ENCODE measurements around the gene ITLN1.
"Not testable (repeated sequence)": the region's sequence is repeated elsewhere in the genome, so short reads cannot be mapped to it uniquely, and the experiment has no call there.

The ITLN1 gene

DNA sequence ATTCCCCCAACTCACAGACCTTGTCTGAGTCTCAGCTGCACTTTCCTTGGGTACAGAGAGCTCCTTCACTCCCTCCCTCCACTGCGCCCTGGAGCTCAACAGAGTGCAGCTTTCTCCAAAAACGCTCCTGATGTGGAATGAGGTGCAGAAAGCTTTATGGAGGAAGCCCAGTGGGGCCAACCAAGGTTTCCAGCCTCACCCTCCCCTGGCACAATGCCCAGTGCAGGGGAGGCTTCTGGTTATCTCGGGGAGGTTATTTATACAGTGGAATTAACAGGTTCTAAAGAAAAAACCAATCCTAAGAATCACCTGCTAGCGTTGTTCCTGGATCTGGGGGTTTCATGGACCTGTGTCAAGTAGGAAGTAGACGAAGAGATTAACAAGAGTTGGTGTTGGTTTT lies at the start of gene ITLN1:
Gene ITLN1 (minus strand): TSS at position 139 of the 400 bp plus-strand sequence. CDS start 303 bp downstream, outside the sequence.
- DNase-seq (ENCODE audit: low spot score), result no peak

DNA sequence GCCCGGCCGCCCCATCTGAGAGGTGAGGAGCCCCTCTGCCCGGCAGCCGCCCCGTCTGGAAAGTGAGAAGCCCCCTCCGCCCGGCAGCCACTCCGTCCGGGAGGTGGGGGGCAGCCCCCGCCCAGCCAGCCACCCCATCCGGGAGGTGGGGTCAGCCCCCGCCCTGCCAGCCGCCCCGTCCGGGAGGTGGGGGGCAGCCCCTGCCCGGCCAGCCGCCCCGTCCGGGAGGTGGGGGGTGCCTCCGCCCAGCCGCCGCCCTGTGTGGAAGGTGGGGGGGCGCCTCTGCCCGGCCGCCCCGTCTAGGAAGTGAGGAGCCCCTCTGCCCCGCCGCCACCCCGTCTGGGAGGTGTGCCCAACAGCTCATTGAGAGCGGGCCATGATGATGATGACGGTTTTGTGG lies 48.3 kb upstream of the ITLN1 start:
- DNase-seq (ENCODE audit: low spot score), result not testable (repeated sequence)

DNA sequence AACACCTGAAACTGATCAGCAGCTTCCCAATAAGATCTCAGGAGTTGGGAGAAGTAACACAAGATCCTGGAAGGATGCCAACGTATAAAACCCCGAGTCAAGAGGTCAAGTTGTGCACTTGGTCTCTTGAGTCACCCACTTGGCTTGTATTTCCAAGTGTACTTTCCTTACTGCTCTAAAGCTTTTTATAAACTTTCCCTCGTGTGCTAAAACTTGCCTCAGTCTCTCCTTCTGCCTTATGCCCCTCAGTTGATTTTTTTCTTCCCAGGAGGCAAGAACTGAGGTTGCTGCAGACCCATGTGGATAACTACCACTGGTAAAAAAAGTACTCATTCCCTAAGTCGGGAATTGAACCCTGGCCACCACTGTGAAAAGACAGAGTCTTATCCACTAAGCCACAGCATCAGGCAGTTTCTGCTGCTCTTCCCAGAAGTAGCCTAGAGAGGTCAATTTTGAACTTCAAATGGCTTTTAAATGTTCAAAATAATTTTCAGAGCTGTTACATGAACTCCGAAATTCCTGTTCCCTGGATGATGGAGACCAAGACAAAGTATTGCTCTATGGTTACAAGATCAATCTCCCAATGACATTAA lies 40.8 kb upstream of the ITLN1 start:
- DNase-seq (ENCODE audit: low spot score), result no peak

DNA sequence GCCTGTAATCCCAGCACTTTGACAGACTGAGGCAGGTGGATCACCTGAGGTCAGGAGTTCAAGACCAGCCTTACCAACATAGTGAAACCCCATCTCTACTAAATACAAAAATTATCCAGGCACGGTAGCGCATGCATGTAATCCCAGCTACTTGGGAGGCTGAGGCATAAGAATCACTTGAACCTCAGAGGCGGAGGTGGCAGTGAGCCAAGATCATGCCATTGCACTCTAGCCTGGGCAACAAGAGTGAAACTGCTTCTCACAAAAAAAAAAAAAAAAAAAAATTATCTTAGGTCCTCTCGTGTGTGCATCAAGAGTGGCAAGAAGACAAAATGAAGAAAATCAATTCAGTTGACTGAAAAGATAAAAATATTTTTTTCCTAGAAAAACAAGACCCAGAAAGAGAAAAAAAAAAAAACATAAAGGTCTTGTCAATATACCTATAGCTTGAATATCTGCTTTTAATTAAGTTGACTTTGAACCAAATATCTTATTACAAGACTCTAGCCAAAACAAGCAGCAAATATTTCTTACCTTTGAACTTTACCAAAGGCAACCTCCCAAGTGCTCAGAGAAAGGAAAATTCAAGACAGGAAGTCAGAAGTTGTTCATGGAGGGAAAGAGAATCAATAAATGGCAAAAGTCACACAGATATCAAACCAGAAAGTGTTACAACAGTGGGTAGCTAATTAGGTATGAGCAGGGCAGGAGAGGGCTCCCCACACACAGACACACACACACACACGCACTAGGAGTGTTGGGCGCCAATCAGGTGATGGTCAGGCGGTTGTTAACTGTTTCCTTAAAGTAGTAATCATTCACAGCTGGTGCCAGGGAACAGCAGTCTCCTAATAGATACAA lies 40.0 kb upstream of the ITLN1 start:
- no peak for DNase-seq (ENCODE audit: low spot score)

DNA sequence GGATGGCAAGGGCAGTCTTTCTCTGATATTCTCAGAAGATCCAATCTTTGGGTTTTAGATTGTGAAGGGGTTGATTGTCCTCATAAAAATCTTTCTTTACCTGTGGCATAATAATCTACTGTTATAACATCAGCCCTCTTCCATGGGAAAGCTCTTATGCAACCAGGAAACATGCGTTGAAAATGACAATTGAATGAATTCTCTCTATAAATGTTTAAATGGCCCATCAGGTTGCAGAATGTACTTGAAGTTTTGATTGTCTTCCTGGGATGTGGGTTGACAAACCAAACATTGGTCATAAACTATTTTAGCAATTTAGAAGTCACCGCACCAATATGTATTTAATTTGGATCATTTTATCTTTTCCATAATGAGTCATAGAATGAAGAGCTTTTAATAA lies 31.7 kb upstream of the ITLN1 start:
- no peak for DNase-seq (ENCODE audit: low spot score)

DNA sequence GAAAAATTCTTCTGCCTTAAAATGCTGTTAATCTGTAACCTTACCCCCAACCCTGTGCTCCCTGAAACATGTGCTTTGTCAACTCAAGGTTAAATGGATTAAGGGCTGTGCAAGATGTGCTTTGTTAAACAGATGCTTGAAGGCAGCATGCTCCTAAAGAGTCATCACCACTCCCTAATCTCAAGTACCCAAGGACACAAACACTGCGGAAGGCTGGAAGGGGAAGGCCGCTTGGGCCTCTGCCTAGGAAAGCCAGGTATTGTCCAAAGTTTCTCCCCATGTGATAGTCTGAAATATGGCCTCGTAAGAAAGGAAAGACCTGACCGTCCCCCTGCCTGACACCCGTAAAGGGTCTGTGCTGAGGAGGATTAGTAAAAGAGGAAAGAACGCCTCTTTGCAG lies 28.2 kb upstream of the ITLN1 start:
- not testable (repeated sequence) for DNase-seq (ENCODE audit: low spot score)

DNA sequence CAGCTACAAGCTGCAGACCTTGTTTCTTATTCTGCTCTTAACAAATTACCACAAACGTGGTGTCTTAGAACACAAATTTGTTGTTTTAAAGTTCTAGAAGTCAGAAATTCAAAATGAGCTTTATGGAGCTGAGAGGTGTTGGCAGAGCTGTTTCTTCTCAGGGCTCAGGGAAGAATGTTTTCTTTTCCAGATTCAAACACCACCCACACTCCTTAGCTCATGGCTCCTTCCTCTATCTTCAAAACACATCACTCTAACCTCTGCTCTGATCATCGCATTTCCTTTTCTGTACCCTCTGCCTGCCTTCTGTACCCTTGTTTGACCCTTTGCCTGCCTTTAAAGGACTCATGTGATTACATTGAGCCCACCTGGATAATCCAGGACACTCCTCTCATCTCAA lies 26.9 kb upstream of the ITLN1 start:
- no peak for DNase-seq (ENCODE audit: low spot score)

DNA sequence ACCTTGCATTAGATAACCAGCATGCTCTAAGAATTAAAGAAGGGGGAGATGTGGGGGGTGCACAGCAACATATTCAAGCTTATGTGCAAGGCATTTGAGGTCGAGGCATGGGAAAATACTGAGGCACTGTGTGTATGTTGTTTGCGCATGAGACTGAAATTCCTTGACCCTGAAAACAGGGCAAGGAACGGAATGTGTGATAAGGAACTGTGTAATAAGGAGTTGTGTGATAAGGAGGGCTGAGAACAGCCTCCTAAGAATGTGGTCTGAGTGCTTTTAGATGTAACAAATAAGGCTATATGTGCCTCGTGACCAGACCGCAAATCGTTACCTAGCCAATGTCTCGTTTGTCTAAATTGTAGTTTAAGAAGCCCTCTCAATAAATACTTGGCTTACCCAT lies 26.5 kb upstream of the ITLN1 start:
- no peak for DNase-seq (ENCODE audit: low spot score)

DNA sequence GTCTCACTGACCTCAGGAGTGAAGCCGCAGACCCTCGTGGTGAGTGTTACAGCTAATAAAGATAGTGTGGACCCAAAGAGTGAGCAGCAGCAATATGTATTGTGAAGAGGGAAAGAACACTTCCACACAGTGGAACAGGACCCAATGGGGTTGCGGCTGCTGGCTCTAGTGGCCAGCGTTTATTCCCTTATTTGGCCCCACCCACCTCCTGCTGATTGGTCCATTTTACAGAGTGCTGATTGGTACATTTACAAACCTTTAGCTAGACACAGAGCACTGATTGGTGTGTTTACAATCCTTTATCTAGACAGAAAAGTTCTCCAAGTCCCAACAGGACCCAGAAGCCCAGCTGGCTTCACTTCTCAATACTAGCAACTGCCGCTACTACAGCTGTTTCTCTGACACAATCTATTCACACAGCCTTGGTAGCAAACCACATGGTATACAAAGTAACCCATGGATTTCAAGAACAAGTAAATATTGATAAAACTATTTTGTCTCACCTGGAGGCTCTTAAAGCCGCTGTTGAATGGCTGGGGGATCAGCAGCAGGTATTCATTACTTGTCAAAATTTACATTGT lies 25.3 kb upstream of the ITLN1 start:
- DNase-seq (ENCODE audit: low spot score), result no peak

DNA sequence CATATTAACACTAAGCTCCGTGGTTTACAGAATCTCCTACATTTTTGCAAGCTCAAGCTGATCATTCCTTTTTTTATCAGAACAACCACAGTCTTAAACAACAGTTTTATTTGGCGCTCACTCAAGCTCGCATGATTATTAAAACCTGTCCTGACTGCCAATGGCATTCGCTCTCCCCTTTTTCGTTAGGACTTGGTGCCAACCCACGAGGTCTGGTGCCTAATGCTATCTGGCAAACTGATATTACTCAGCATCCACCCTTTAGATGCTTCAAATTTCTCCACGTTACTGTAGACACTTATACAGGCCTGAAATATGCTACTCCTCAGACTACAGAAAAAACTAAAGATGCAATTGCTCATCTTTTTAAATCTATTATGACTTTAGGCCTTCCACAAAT lies 23.0 kb upstream of the ITLN1 start:
- DNase-seq (ENCODE audit: low spot score), result no peak

DNA sequence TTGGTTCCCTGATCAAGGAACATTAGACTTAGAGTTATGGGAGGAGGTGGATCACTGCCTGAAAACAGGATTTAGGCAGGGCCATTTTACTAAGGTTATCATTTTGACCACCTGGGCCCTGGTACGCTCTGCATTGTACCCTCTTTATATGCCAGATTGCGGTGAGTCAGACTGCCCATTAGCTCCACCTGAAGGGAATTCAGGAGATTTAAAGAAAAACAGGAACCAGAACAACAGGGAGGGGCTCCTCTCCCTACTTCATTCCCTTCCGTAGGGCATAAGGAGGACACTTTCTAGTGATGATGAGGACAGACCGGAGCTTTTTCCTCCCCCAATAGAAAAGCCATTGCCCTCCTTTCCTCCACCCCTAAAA lies 20.6 kb upstream of the ITLN1 start:
- DNase-seq (ENCODE audit: low spot score), result no peak

DNA sequence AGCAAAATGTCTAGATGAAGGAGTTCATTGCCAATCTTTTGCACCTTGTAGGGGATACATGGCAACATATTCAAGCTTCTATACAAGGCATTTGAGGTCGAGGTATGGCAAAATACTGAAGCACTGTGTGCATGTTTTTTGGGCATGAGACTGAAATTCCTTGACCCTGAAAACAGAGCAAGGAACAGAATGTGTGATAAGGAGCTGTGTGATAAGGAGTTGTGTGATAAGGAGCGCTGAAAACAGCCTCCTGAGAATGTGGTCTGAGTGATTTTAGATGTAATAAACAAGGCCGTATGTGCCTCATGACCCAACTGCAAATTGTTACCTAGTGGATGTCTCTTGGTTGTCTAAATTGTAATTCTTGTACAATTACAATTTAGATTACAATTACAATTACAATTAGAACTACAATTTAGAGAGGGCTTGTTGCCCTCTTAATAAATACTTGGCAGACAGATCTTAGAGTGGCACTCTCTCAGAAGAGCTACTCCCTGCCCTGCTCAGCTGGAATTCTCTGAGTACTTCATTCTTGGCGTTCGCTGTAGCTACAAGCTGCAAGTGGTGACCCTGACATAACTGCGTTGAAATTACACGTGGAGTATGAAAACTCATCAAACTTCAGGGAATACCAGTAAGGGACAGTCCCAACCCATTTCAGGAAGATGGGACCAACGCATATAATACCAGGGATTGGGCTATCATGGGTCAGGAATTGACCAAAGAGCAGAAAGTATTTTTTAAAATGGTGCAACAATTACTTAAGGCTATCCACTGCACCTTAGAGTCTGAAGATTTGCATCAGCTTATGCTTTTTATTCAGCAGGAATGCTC lies 20.0 kb upstream of the ITLN1 start:
- DNase-seq (ENCODE audit: low spot score), result no peak

DNA sequence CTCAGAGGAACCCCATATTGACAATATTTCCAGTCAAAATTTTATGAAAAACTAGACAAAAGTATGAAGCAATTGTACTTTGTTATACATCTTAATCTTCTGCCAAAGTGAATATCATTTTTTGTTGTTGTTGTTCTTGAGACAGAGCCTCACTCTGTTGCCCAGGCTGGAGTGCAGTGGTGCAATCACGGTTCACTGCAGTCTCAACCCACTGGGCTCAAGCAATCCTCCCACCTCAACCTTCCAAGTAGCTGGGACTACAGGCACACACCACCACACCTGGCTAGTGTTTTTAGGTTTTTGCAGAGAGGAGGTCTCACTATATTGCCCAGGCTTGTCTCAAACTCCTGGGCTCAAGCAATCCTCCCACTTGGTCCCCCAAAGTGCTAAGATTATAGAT lies 17.3 kb upstream of the ITLN1 start:
- not testable (repeated sequence) for DNase-seq (ENCODE audit: low spot score)

DNA sequence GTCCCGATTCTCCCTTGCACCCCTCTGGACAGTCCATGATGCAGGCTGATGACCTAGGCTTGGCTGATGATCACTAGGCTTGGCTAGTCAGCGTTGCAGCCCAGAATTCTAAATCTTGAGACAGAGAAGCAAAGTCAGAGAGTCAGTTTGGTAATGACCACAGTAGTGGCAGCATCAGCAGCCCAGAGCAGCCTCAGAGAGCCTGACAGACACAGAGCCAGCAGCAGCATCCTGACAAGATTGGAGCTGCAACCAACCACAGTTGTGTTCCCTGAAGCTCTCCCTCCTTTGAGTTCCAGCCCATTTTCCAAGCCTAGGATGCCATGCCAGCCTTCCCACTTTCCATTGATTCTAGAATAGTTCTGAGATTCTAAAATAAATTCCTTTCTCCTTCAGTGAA lies 16.8 kb upstream of the ITLN1 start:
- no peak for DNase-seq (ENCODE audit: low spot score)

DNA sequence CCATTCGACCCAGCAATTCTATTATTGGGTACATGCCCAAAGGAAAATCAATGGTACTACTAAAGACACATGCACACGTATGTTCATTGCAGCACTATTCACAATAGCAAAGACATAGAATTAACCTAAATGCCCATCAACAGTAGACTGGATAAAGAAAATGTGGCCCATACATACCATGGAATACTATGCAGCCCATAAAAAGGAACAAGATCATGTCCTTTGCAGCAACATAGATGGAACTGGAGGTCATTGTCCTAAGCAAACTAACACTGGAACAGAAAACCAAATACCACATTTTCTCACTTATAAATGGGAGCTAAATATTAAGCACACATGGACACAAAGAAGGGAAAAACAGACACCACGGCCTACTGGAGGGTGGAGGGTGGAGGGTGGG lies 15.7 kb upstream of the ITLN1 start:
- not testable (repeated sequence) for DNase-seq (ENCODE audit: low spot score)

DNA sequence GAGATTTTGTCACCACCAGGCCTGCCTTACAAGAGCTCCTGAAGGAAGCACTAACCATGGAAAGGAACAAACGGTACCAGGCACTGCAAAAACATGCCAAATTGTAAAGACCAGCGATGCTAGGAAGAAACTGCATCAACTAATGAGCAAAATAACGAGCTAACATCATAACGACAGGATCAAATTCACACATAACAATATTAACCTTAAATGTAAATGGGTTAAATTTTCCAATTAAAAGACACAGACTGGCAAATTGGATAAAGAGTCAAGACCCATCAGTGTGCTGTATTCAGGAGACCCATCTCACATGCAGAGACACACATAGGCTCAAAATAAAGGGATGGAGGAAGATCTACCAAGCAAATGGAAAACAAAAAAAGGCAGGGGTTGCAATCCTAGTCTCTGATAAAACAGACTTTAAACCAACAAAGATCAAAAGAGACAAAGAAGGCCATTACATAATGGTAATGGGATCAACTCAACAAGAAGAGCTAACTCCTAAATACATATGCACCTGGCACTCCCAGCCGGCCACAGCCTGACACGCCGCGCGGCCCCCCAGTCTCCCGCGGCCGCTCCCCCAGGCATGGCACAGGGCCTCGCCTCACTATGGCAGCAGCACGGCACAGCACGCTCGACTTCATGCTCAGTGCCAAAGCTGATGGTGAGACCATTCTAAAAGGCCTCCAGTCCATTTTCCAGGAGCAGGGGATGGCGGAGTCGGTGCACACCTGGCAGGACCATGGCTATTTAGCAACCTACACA lies 9.6 kb upstream of the ITLN1 start:
- DNase-seq (ENCODE audit: low spot score), result not testable (repeated sequence)

DNA sequence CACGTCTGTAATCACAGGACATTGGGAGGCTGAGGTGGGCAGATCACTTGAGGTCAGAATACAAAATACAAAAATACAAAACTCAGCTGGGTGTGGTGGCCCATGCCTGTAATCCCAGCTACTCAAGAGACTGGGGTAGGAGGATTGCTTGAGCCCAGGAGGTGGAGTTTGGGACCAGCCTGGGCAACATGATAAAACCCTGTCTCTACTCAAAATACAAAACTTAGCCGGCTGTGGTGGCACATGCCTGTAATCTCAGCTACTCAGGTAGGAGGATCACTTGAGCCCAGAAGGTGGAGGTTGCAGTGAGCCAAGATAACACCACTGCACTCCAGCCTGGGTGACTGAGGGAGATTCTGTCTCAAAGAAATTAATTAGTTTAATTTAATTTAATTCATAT lies 6.5 kb upstream of the ITLN1 start:
- no peak for DNase-seq (ENCODE audit: low spot score)

DNA sequence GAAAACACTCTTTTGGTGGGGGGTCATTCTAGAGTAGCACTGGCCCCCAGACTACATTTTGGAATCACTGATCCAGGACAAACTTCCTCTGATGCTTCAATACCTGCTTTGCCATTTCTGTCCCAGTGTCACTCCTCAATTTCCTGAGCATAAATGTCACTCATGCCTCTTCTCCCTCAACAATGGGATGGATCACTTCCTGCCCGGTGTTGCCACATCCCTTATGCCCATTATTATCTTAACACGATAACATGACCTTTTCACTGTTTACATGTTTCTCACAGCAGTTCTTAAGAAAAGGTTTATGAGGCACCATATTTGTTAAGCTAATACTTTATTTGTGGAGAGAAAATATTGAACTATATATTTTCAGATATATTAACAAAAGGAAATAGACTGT lies 3.9 kb upstream of the ITLN1 start:
- no peak for DNase-seq (ENCODE audit: low spot score)

DNA sequence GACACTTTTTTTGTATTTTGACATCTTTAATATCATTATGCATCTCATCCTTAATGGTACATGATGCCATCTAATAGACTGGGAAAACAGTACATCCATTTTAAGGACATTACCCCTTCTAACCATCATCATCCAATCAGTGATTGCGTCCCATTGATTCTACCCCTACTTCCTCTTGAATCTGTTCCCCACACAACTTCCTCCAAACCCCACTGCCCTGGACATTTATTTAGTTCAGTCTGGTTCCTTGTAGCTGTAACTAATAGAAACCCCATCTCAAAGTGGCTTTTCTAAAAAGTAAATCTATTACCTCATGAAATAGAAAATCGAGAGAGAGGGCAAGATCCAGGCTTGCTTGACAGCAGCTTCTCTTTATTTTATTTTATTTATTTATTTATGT lies 2.1 kb upstream of the ITLN1 start:
- no peak for DNase-seq (ENCODE audit: low spot score)

DNA sequence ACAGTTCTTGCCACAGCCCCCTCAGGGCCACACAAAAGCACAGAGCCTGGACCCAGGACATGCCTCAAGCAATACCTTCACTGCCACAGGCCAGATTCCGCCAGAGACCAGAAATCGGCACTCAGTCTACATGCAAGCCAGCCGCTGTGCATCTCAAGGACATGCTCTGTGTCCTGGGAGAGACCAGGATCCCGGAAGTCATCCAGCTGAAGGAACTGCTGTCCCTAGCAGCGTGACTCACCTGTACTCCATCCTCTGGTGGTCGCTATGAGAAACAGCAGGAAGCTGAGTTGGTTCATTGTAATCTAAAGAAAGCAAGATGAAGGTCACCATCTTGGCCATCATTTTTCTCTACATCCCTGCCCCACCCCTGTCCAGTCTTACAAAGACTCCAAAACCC lies 401 bp downstream of the ITLN1 start:
- DNase-seq (ENCODE audit: low spot score), result no peak

DNA sequence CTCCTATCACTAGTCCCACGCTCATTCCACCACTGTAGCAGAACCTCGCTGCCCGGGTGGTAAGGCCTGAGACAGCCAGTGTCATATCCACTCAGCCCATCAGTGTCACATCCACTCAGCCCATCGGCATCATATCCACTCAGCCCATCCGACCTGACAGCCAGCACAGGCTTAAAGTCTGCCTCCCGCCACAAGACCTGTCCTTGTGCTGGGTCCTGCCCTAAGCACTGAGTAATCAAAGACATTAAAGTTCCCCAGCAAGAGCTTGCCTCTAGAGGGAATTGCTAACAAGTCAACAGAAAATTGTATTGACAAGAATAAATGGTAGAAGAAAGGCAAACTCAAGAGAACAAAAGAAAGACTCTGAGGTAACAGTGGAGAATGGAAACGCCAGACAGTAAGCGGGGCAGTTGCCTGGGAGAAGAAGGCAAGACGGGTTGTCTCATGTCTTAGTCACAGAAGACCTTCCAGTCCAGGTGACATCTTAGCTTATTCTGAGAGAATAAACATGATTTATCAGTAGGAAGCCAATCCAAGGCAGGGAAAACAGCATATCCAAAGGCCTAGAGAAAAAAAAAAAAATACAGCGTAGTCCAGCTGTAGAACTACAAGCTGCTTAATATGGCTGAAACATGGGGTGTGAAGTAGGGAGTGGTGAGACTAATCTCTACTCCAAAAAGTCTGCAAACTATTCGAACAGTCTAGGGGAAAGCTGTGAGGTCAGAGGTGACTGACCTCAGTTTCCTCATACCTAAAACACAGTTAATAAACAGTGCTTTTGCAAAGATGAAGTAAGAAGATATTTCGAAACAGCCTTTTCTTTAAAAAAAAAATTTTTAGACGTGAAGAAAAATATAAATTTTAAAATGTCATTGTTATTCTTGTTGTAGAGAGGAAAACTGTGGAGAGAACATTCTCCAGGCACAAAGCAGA lies 1.1 kb downstream of the ITLN1 start:
- DNase-seq (ENCODE audit: low spot score), result no peak
